Astrocyte (in vitro differentiated cells and primary cell): ENCODE data around the gene KIF1B.

Experiments used
- CTCF ChIP-seq: IDR thresholded peaks from 2 replicates; pipeline ENCODE4 v1.5.1; 2011; ENCODE audit warnings: low read depth, mild to moderate bottlenecking, inconsistent platforms, low read length, moderate library complexity; ENCODE audit not compliant: insufficient read depth
- EZH2 ChIP-seq: IDR thresholded peaks from 2 replicates; pipeline ENCODE4 v1.6.1; 2012; ENCODE audit warnings: mild to moderate bottlenecking, low read length, inconsistent platforms; ENCODE audit not compliant: insufficient read depth

- TF ChIP-seq CTCF (no peak), EZH2 (no peak)
These were observed 61.9 kb downstream of the KIF1B start for GRCh38 chr1:10272274-10272673.
